ENCODE measurements around the gene SURF6. TPM values are rescaled to one million over a fixed set of nuclear protein-coding genes. Genes with fewer than 3 reads are reported as not detected.

The SURF6 gene
- polyA plus RNA-seq, 3 donors from 2014 or later: 3.0 to 15.5 (median 5.7) TPM

DNA sequence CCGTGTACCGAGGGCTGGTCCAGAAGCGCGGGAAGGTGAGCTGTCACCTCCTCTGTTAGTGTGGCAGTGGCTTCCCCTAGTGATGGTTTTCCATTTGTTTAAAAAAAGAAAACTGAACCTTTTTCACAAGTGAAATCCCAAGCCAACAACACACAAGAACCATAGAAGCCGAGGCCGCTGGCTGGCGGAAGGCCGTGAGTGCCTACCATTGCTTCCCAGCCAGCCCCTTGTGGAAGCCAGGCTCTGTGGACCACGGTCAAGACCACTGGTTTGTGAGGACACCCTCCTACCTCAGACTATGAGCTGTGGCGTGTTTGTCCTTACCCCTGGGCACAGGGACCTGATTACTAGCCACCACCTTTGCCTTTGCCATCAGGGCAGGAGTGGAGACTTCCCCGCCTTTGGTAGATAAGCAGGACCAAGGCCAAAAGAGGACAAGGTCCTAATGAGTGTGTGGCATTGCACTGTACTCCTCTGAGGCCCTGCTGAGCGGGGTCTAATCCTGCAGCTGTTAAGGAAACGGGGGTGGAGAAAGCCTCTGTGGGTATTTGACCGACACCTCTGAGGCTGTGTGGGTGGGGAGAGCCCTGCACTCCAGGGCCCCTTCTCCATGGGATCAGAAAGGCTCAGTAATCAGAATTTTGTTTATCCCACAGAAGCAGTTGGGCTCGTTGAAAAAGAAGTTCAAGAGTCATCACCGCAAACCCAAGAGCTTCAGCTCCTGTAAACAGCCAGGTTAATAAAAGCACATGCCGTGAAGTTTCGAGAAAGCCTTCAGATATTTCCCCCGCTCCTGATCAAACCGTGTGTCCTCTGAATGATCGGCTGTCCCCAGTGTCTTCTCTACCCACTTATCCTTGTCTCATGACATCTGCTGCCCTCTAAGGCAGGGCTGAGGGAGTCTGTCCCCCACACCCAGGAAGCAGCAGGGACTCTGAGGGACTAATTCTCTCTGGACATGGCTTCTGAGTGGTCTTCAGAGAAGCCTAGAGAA lies 24.7 kb upstream of the SURF6 start:
- Mint-ChIP-seq H3K9me3 (no peaks in the 10 kb centered on the region), H3K27me3 (ENCODE audit: low read depth in 3 of 3) (peaks cover 4 to 18% (median 9%) of the 10 kb centered on the region in 3 donors), H3K4me3 (peak overlapping the region in 1 of 5 donors; percentile 62), H3K36me3 (peaks cover 9 to 29% (median 15%) of the 10 kb centered on the region in 3 donors), H3K27ac (peak overlapping the region in 4 of 6 donors; percentile 15 to 69 (median 65)), H3K4me1 (peaks cover 33 to 36% of the 10 kb centered on the region in 2 donors)
- no peak for DNase-seq

DNA sequence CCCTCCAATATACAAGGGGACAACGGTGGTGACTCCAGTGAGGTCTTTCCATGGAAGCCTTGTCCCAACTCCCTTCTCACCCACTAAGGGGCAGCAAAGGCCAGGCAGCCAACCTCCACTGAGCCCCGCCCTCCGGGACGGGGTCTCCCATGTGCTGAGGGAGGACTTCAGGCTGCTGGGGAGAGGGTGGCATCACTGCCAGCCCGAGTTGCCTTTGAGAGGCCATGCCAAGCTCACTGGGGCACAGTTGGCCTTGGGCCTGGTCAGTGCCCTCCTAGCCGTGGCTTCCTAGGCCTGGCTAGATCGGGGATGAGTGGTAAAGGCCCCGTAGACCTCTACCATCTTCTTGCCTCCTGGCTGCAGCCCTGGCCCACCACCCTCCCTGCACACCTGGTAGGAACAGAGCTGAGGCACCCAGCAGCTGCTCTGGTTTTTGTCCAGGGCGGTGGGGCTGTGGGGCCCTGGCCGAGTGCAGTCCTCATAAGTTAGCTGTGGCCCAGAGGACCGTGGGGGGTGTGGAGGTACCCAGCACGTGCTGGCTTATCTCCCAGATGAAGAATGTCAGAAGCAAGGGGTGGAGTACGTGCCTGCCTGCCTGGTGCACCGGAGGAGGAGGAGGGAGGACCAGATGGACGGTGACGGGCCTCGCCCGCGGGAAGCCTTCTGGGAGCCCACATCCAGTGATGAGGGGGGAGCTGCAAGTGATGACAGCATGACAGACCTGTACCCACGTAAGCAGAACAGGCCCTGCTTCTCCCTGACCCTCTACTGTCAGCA lies 23.6 kb upstream of the SURF6 start:
- Mint-ChIP-seq H3K4me1 (peaks cover 37 to 43% of the 10 kb centered on the region in 2 donors), H3K4me3 (peak overlapping the region in 1 of 5 donors; percentile 84), H3K9me3 (no peaks in the 10 kb centered on the region), H3K27me3 (ENCODE audit: low read depth in 3 of 3) (peaks cover 4 to 18% (median 9%) of the 10 kb centered on the region in 3 donors), H3K27ac (peak overlapping the region in 2 of 6 donors; percentile 43 to 72), H3K36me3 (peaks cover 9 to 25% (median 14%) of the 10 kb centered on the region in 3 donors)
- DNase-seq: no peak

DNA sequence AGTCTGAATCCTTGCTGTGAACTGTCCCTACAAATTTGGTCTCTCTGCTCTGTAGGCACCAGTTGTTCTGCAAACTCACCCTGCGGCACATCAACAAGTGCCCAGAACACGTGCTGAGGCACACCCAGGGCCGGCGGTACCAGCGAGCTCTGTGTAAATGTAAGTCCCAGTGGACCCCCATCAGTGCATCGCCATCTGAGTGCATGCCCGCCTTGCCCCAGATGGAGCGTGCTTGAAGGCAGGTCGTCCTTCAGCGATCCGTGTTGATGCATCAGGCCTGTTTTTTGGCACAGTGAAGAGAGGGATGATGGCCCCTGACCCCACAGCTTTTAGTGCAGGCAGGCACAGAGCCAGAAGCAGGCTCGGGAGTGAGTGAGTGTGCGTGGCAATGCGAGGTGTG lies 21.7 kb upstream of the SURF6 start:
- H3K27me3 Mint-ChIP-seq (ENCODE audit: low read depth in 3 of 3): peaks cover 2 to 17% (median 6%) of the 10 kb centered on the region in 3 donors
- peak overlapping the region; percentile 67 to 86 (median 78) for H3K4me3 Mint-ChIP-seq
- H3K27ac Mint-ChIP-seq: peak overlapping the region in 5 of 6 donors; percentile 13 to 72 (median 30)
- peaks cover 32 to 33% of the 10 kb centered on the region in 2 donors for H3K4me1 Mint-ChIP-seq
- peaks cover 5 to 18% (median 7%) of the 10 kb centered on the region in 3 donors for H3K36me3 Mint-ChIP-seq
- H3K9me3 Mint-ChIP-seq: no peaks in the 10 kb centered on the region
- DNase-seq: no peak

DNA sequence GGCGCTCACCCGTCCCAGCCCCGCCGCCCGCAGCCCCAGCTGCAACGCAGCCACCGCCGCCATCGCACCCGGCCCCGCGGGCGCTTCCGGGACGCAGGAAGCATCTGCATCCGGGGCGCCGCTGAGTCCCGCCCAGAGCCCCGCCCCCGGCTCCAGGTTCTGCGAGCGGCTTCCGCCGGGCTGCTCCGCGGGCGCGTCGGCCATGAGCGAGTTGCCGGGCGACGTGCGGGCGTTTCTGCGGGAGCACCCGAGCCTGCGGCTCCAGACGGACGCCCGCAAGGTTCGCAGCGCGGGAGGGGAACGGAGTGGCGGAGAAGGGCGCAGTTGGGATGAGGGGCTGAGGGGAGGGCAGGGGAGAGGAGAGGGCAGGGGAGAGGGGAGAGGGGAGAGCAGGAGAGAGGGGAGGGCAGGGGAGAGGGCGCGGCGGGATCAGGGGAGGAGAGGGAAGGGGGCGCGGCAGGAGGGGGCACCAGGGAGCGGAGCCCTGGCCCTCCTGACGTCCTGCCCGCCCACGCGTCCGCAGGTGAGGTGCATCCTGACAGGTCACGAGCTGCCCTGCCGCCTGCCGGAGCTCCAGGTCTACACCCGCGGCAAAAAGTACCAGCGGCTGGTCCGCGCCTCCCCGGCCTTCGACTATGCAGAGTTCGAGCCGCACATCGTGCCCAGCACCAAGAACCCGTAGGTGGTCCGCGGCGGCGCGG lies 20.6 kb upstream of the SURF6 start, which contains the start of the genes SURF1 and SURF2:
SURF1 (minus strand) TSS at position 97 of the 701 bp plus-strand sequence; CDS start at position 63, 34 bp downstream.
SURF2 (plus strand) TSS at position 160 of the 701 bp plus-strand sequence; CDS start at position 203, 43 bp downstream.
- Mint-ChIP-seq H3K36me3 (peaks cover 6 to 20% (median 7%) of the 10 kb centered on the region in 3 donors), H3K4me1 (peaks cover 32 to 33% of the 10 kb centered on the region in 2 donors), H3K4me3 (peak within 1 kb of the TSS; percentile 83 to 88 (median 86)), H3K9me3 (no peaks in the 10 kb centered on the region), H3K27me3 (ENCODE audit: low read depth in 3 of 3) (peaks cover 2 to 11% (median 6%) of the 10 kb centered on the region in 3 donors), H3K27ac (peak within 1 kb of the TSS; percentile 78 to 93 (median 84))
- DNase-seq: peak; percentile 84 to 86 (median 85)

DNA sequence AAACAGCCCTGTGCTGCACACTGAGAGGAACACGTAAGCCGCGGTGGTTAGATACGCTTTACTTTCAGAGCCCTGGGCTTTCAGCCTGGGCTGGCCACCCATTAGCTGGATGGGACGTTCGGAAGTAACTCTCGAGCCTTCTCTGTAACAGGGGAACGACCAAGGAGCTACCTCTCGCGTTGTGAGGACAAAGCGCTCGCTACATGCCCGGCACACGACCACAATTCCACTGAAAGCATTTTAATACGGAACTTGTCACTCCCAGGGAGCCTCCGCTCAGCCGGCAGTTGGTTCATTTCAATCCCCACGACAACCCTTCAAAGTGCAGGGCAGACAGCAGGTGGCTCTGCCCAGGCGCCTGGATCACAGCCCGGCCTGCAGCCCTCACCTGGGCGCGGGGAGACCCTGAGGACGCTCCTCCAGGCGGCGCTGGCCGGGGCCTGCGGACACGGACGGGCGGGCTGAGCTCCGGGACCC lies 19.9 kb upstream of the SURF6 start:
- no peaks in the 10 kb centered on the region for H3K9me3 Mint-ChIP-seq
- H3K27me3 Mint-ChIP-seq (ENCODE audit: low read depth in 3 of 3): peaks cover 2 to 7% (median 6%) of the 10 kb centered on the region in 3 donors
- H3K4me1 Mint-ChIP-seq: peaks cover 32 to 33% of the 10 kb centered on the region in 2 donors
- no peak for DNase-seq
- peak overlapping the region; percentile 78 to 93 (median 84) for H3K27ac Mint-ChIP-seq
- H3K36me3 Mint-ChIP-seq: peaks cover 6 to 18% (median 7%) of the 10 kb centered on the region in 3 donors
- peak overlapping the region; percentile 83 to 88 (median 86) for H3K4me3 Mint-ChIP-seq

DNA sequence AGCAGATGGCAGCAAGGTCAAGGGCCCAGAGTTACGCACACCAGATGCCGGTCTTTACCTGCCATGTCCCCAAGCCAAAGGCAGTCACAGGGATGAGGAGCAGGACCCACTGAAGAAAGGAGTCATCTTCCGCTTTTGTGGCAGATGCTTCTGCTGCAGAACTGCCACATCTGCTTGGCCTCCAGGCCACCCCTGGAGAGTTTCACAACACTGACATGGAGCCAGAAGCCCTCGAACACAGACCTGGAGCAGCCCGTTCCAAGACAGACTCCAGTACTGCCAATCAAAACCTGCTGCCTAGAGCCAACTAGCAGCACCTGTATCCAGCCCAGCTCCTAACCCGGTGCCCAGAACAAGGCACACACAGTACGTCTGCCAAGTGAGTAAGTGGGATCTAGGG lies 18.8 kb upstream of the SURF6 start:
- Mint-ChIP-seq H3K4me3 (peak overlapping the region in 4 of 5 donors; percentile 39 to 87 (median 84)), H3K4me1 (peaks cover 36 to 41% of the 10 kb centered on the region in 2 donors), H3K27me3 (ENCODE audit: low read depth in 3 of 3) (peaks cover 2 to 7% (median 6%) of the 10 kb centered on the region in 3 donors), H3K27ac (peak overlapping the region in 5 of 6 donors; percentile 10 to 84 (median 74)), H3K36me3 (peaks cover 7 to 23% (median 7%) of the 10 kb centered on the region in 3 donors), H3K9me3 (no peaks in the 10 kb centered on the region)
- no peak for DNase-seq

DNA sequence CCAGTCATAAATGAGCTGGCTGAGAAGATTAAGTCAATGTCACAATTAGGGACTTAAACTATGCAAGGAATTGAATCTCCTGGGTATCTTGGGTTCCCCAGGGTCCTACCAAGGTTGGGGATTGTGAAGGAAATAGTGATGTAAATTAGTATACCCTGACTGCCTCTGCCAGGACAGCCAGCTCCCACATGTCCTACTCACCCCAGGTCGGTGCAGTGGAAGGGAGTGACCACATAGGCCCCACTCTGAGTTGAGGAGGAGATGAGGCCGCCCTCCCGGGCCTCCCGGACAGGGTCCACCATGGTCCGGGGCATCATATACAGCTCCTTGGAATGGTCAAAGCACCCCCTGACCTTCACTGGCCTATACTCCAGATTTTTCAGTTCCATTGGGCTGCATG lies 17.6 kb upstream of the SURF6 start:
- H3K36me3 Mint-ChIP-seq: peaks cover 7 to 32% (median 14%) of the 10 kb centered on the region in 3 donors
- H3K4me1 Mint-ChIP-seq: peaks cover 40 to 48% of the 10 kb centered on the region in 2 donors
- peaks cover 0 to 4% (median 4%) of the 10 kb centered on the region in 3 donors for H3K27me3 Mint-ChIP-seq (ENCODE audit: low read depth in 3 of 3)
- no peak overlapping the region for H3K27ac Mint-ChIP-seq
- H3K9me3 Mint-ChIP-seq: no peaks in the 10 kb centered on the region
- peak overlapping the region in 2 of 5 donors; percentile 17 to 57 for H3K4me3 Mint-ChIP-seq
- no peak for DNase-seq

DNA sequence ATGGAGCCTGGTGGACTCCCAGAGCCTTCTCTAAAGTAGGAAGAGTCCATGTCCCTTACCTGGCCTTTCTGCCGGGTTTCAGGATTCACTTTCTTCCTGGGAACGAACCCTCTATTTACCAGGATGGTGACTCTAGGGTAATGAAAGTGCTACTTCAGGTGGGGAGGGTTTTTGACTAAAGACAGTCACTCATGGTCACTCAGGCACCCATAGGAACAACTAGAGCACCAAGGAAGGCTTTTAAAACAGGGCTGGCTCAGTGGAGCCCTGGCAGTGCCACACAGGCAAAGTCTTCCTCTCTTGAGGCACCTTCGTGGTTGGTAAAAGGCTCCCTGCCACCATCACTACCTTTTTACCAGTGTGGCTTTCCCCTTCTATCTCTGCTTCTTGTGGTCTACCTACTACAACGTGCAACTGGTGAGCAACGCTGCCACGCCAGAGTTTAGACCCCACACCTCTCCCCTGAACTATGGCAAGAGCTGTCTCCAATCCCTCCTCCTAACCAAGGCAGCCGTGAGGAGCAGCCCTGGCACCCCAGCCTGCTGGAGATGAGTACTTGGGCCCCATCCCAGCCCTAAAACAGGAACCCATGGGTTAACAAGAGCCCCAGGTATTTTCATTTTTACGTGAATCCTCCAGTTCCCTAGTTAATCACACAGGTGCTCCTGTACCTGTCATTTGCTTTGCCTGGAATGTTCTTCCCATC lies 16.8 kb upstream of the SURF6 start:
- DNase-seq: no peak
- H3K36me3 Mint-ChIP-seq: peaks cover 11 to 36% (median 14%) of the 10 kb centered on the region in 3 donors

DNA sequence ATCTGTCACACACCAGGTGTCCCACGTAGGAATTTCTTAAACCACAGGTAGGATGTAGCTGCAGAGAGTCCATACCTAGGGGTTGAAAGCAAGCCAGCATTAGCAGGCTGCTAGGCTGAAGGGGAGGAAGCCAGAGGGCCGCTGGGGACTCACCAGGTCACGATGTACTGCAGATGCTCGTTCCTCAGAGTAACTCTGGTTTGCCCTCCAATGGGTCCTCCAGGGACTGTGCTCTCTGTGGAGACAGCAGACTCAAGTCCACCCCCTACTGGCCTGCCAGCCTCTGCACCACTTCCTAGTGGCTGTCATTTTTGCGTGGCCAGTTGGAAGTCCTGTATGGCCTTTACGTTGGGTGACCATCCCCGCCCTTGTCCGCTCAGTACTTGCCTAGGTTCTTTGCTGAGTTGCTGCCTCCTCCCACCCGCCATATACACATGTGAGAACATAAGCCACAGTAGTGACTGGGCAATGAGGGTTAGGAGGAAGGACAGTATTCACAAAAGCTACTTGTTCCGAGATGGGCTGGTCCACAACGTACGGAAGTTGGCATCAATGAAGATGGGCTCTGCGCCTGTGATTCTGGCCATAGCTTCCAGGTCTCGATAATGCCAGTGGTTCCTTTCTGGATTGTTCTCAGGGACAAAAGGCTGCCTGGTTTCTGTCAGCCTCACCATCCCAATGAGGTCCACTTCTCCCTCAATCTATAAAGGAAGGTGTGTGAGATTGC lies 16.1 kb upstream of the SURF6 start:
- Mint-ChIP-seq H3K4me1 (peaks cover 37 to 45% of the 10 kb centered on the region in 2 donors), H3K9me3 (no peaks in the 10 kb centered on the region), H3K27ac (no peak overlapping the region), H3K36me3 (peaks cover 11 to 36% (median 14%) of the 10 kb centered on the region in 3 donors), H3K4me3 (no peak overlapping the region), H3K27me3 (ENCODE audit: low read depth in 3 of 3) (peaks cover 2 to 8% (median 7%) of the 10 kb centered on the region in 3 donors)
- DNase-seq: no peak

More for the DNA sequence above, 16.8 kb upstream of the SURF6 start:
- H3K4me3 Mint-ChIP-seq: no peak overlapping the region
- H3K27ac Mint-ChIP-seq: peak overlapping the region in 3 of 6 donors; percentile 10 to 86 (median 74)
- H3K27me3 Mint-ChIP-seq (ENCODE audit: low read depth in 3 of 3): peaks cover 2 to 9% (median 8%) of the 10 kb centered on the region in 3 donors
- H3K4me1 Mint-ChIP-seq: peaks cover 41 to 48% of the 10 kb centered on the region in 2 donors
- H3K9me3 Mint-ChIP-seq: no peaks in the 10 kb centered on the region

DNA sequence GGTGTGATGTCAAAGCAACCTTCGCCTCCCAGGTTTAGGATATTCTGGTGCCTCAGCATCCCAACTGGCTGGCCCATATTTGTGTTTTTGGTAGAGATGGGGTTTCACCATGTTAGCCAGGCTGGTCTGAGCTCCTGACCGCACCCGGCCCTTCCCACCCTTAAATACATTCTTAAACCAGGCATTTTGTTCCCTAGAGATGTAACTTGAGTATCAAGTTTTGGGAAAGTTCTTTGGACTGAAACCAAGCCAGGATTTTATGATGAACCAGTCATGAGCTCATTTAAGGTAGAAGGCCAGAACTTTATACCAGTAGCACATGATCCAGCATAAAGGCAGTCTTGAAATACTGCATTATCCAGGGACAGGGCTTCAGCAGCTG lies 15.5 kb upstream of the SURF6 start:
- H3K4me3 Mint-ChIP-seq: no peak overlapping the region
- H3K27ac Mint-ChIP-seq: no peak overlapping the region
- H3K4me1 Mint-ChIP-seq: peaks cover 41 to 49% of the 10 kb centered on the region in 2 donors
- no peaks in the 10 kb centered on the region for H3K9me3 Mint-ChIP-seq
- DNase-seq: no peak
- peaks cover 2 to 8% (median 7%) of the 10 kb centered on the region in 3 donors for H3K27me3 Mint-ChIP-seq (ENCODE audit: low read depth in 3 of 3)
- peaks cover 11 to 36% (median 14%) of the 10 kb centered on the region in 3 donors for H3K36me3 Mint-ChIP-seq

DNA sequence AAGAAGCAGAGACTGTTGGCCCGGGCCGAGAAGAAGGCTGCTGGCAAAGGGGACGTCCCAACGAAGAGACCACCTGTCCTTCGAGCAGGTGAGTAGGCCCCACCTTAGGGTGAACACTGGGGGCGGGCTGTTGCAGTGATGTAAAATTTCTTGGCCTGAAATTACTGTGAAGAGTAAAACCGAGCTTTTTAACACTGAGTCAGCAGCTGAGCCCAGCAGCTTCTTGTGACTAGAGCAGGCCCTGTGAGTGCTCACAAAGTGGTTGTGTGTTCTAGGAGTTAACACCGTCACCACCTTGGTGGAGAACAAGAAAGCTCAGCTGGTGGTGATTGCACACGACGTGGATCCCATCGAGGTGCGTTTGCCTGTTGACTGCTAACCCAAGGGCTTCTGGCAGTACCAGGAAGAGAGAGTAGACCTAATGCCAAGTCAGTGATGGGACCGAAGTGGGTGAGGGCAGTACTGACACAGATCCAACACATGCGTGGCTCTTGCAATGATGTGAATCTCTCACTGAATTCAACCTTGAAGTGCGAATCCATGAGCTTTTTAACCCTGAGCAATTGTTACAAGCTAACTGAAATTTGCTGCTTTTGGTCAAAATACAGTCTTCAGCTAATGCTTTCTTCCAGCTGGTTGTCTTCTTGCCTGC lies 14.1 kb upstream of the SURF6 start:
- no peaks in the 10 kb centered on the region for H3K9me3 Mint-ChIP-seq
- H3K4me1 Mint-ChIP-seq: peaks cover 42% of the 10 kb centered on the region in 2 donors
- H3K4me3 Mint-ChIP-seq: peak overlapping the region in 3 of 5 donors; percentile 7 to 55 (median 35)
- H3K27me3 Mint-ChIP-seq (ENCODE audit: low read depth in 3 of 3): peaks cover 2 to 6% (median 5%) of the 10 kb centered on the region in 3 donors
- H3K36me3 Mint-ChIP-seq: peaks cover 11 to 36% (median 14%) of the 10 kb centered on the region in 3 donors
- no peak for DNase-seq
- peak overlapping the region in 4 of 6 donors; percentile 12 to 98 (median 56) for H3K27ac Mint-ChIP-seq
